ENCODE results near the gene PEPD.

Gene PEPD

GRCh38 chr19:33437821-33438671 is 83.5 kb downstream of the PEPD start:
- no peak for DNase-seq (ENCODE audit: low read depth)

GRCh38 chr19:33437393-33437820 is 84.2 kb downstream of the PEPD start:
- no peak for DNase-seq (ENCODE audit: low read depth)

- DNase-seq (ENCODE audit: low read depth), result no peak
Measured at GRCh38 chr19:33436360-33437345, 84.9 kb downstream of the PEPD start.

- no peak for DNase-seq (ENCODE audit: low read depth)
Measured at GRCh38 chr19:33435706-33436359, 85.8 kb downstream of the PEPD start.

- no peak for DNase-seq (ENCODE audit: low read depth)
Measured at GRCh38 chr19:33434886-33435705, 86.5 kb downstream of the PEPD start.

GRCh38 chr19:33434069-33434885 is 87.3 kb downstream of the PEPD start:
- no peak for DNase-seq (ENCODE audit: low read depth)

- no peak for DNase-seq (ENCODE audit: low read depth)
Measured at GRCh38 chr19:33432446-33433170, 89.0 kb downstream of the PEPD start.

GRCh38 chr19:33432015-33432414 is 89.6 kb downstream of the PEPD start:
- DNase-seq (ENCODE audit: low read depth), result no peak

GRCh38 chr19:33430674-33431277 is 90.8 kb downstream of the PEPD start:
- peak; percentile 31 for DNase-seq (ENCODE audit: low read depth)

GRCh38 chr19:33429891-33430673 is 91.5 kb downstream of the PEPD start:
- no peak for DNase-seq (ENCODE audit: low read depth)

GRCh38 chr19:33428627-33429125 is 92.9 kb downstream of the PEPD start:
- DNase-seq (ENCODE audit: low read depth), result no peak

- DNase-seq (ENCODE audit: low read depth), result no peak
Measured at GRCh38 chr19:33427801-33428626, 93.6 kb downstream of the PEPD start.

GRCh38 chr19:33426621-33427361 is 94.8 kb downstream of the PEPD start:
- DNase-seq (ENCODE audit: low read depth), result no peak

- no peak for DNase-seq (ENCODE audit: low read depth)
Measured at GRCh38 chr19:33424181-33424580, 97.4 kb downstream of the PEPD start.

GRCh38 chr19:33422369-33423180 is 99.0 kb downstream of the PEPD start:
- no peak for DNase-seq (ENCODE audit: low read depth)

GRCh38 chr19:33421368-33421767 is 100.2 kb downstream of the PEPD start:
- DNase-seq (ENCODE audit: low read depth), result no peak

Data from stimulated activated CD8-positive, alpha-beta memory T cell treated with anti-CD3 and anti-CD28 coated beads, Interleukin-12 subunit alpha, Interleukin-12 subunit beta, amount 100 ng/mL, for 4 hours (primary cell).